H1 (cell line): ENCODE results near the gene TNIP1. TPM values are rescaled to one million over a fixed set of nuclear protein-coding genes. Genes with fewer than 3 reads are reported as not detected.

Experiments
- ASH2L ChIP-seq: fragments of 200-600, 300-600 bp; sonication (generic); IDR thresholded peaks from one replicate; pipeline ENCODE4 v1.7.1; 2017; ENCODE audit warnings: low read length
- GTF2F1 ChIP-seq: IDR thresholded peaks from 2 replicates; pipeline ENCODE4 v1.6.1; 2012; ENCODE audit warnings: low read depth, low read length, improper control_type of control experiment, borderline replicate concordance
- KDM1A ChIP-seq: fragments of 200-600, 300-600 bp; sonication (generic); IDR thresholded peaks from 2 replicates; pipeline ENCODE4 v1.7.1; 2016; ENCODE audit warnings: mild to moderate bottlenecking, low read length, borderline replicate concordance
- PHF8 ChIP-seq: fragments of 200-600 bp; sonication (generic); conservative IDR thresholded peaks from 2 replicates; pipeline ENCODE4 v1.7.1; 2012; ENCODE audit warnings: low read depth, mild to moderate bottlenecking, inconsistent platforms, low read length, moderate library complexity
- RAD21 ChIP-seq, 2 experiments: IDR thresholded peaks in 1 of 2; conservative IDR thresholded peaks in 1 of 2; 2 replicates each; pipeline ENCODE4 v1.6.1; 2011; ENCODE audit warnings: low read depth in 2 of 2, low read length in 2 of 2, improper control_type of control experiment in 1 of 2, inconsistent platforms in 1 of 2, mild to moderate bottlenecking in 1 of 2, moderate library complexity in 1 of 2
- SP1 ChIP-seq: IDR thresholded peaks from 2 replicates; pipeline ENCODE4 v1.6.1; 2011; ENCODE audit warnings: low read depth, low read length
- TAF1 ChIP-seq: IDR thresholded peaks from 2 replicates; pipeline ENCODE4 v1.6.1; 2011; ENCODE audit warnings: mild to moderate bottlenecking, low read depth, low read length
- polyA plus RNA-seq, 7 experiments: library from polyadenylated mRNA; depleted of rRNA in 3 of 7; stranded (reverse) in 5 of 7; unstranded in 2 of 7; fragments of >200 nt in 5 of 7; fragments of 200-250 nt in 2 of 7; gene quantifications; 1 replicate in 5 of 7; 2 replicates in 1 of 7; 4 replicates in 1 of 7; pipeline versions ENCODE4 v1.2.1 to v1.2.3, GENCODE V29; 2011 to 2013; ENCODE audit warnings: missing spikeins in 2 of 7, mixed read lengths in 2 of 7
- total RNA-seq: library from RNA; stranded (reverse); fragmentation: NEBNext Ultra II Directional; extraction: Animal tissue kit (Norgen Biotek cat#: 25700); gene quantifications from 2 replicates; pipeline ENCODE4 v1.2.1, GENCODE V29; 2021

TNIP1 gene
- total and polyA plus RNA-seq, 2 of the 8 experiments (the other 6 are each of a cell fraction or from before 2014, with no cell fraction given), result 14.2 to 31.9 TPM

- TF ChIP-seq RAD21 (IDR thresholded peaks at IDR 0.05 in 1 of 2, conservative IDR thresholded peaks at IDR 0.05 in 1 of 2; ENCODE audit: low read depth in 2 of 2, low read length in 2 of 2) (peak; percentile 57 to 64), SP1 (no peak), TAF1 (no peak), ASH2L (no peak), PHF8 (no peak), KDM1A (no peak), GTF2F1 (no peak)
Measured at GRCh38 chr5:151047814-151048425, 32.9 kb downstream of the TNIP1 start (continued).
